H1 (cell line): ENCODE data around the gene TPSB2. TPM values are rescaled to one million over a fixed set of nuclear protein-coding genes. Genes with fewer than 3 reads are reported as not detected.

Source experiments
- CTCF ChIA-PET: fragments of 300-600 bp; sonication (Branson Sonifier 250); formaldehyde crosslinking; loops from one replicate; lab custom pipeline; 2021; ENCODE audit not compliant: partially characterized antibody; lab: Charles Lee
- POLR2A ChIA-PET: fragments of 300-600 bp; sonication (Branson Sonifier 250); formaldehyde crosslinking; loops from one replicate; lab custom pipeline; 2021; ENCODE audit warnings: inconsistent platforms; ENCODE audit not compliant: partially characterized antibody; lab: Charles Lee
- DNase-seq, 2 experiments: peaks; one replicate each; pipeline versions ENCODE4 v3.0.0 to v3.0.0-alpha.2; 2010 to 2022; ENCODE audit warnings: low spot score in 2 of 2, low read depth in 1 of 2, mixed read lengths in 1 of 2
- FAIRE-seq: peaks from 2 replicates; lab custom pipeline; 2011; peaks lifted over from hg19 to GRCh38; lab: Jason Lieb, UNC
- H2AFZ ChIP-seq: 2 replicates; pipeline ENCODE4 v1.8.1; 2012; ENCODE audit warnings: low read length, inconsistent platforms
- H2AK5ac ChIP-seq: 2 replicates; pipeline ENCODE4 v1.6.1; 2013; ENCODE audit warnings: low read depth, low read length
- H2BK120ac ChIP-seq: replicated peaks from 2 replicates; pipeline ENCODE3; 2013; ENCODE audit warnings: low read depth, low read length, inconsistent platforms
- H2BK12ac ChIP-seq: 2 replicates; pipeline ENCODE4 v1.6.1; 2013; ENCODE audit warnings: low read depth, low read length
- H2BK15ac ChIP-seq: 2 replicates; pipeline ENCODE4 v1.6.1; 2013; ENCODE audit warnings: low read length
- H2BK20ac ChIP-seq: 2 replicates; pipeline ENCODE4 v1.6.1; 2013; ENCODE audit warnings: low read length
- H2BK5ac ChIP-seq: 2 replicates; pipeline ENCODE4 v1.6.1; 2013; ENCODE audit warnings: low read depth, low read length
- H3K14ac ChIP-seq: 2 replicates; pipeline ENCODE4 v1.6.1; 2013; ENCODE audit warnings: inconsistent platforms; ENCODE audit not compliant: insufficient read length
- H3K18ac ChIP-seq: 2 replicates; pipeline ENCODE4 v1.6.1; 2013; ENCODE audit warnings: low read length; ENCODE audit errors: extremely low read depth
- H3K23ac ChIP-seq: 2 replicates; pipeline ENCODE4 v1.6.1; 2013; ENCODE audit warnings: inconsistent platforms; ENCODE audit not compliant: insufficient read length
- H3K23me2 ChIP-seq: 2 replicates; pipeline ENCODE4 v1.6.1; 2013; ENCODE audit warnings: low read depth, low read length
- H3K27ac ChIP-seq: 2 replicates; pipeline ENCODE4 v1.6.1; 2011; ENCODE audit warnings: low read depth, low read length, inconsistent platforms
- H3K27me3 ChIP-seq, 4 experiments: replicated peaks in 1 of 4; 1 replicate in 1 of 4; 2 replicates in 3 of 4; pipeline versions ENCODE4 v1.6.1 to v1.8.1; 2011 to 2013; ENCODE audit warnings: low read length in 3 of 4, mild to moderate bottlenecking in 3 of 4, inconsistent platforms in 2 of 4, mixed read lengths in 2 of 4, moderate library complexity in 1 of 4; ENCODE audit not compliant: control insufficient read depth in 3 of 4, insufficient read depth in 3 of 4; ENCODE audit errors: extremely low read depth in 1 of 4
- H3K36me3 ChIP-seq, 4 experiments: 2 replicates each; pipeline versions ENCODE4 v1.6.1 to v1.8.1; 2011 to 2013; ENCODE audit warnings: mild to moderate bottlenecking in 4 of 4, low read length in 3 of 4, moderate library complexity in 2 of 4, control low read depth in 1 of 4, inconsistent platforms in 1 of 4; ENCODE audit not compliant: insufficient read depth in 4 of 4, control insufficient read depth in 2 of 4
- H3K4ac ChIP-seq: replicated peaks from 2 replicates; pipeline ENCODE3; 2013; ENCODE audit warnings: low read length, low read depth, mixed read lengths, inconsistent platforms; ENCODE audit not compliant: insufficient read length
- H3K4me1 ChIP-seq, 4 experiments: replicated peaks in 1 of 4; 1 replicate in 1 of 4; 2 replicates in 3 of 4; pipeline versions ENCODE4 v1.6.1 to v1.8.1; 2011 to 2013; ENCODE audit warnings: low read length in 3 of 4, inconsistent platforms in 2 of 4, mixed read lengths in 1 of 4; ENCODE audit not compliant: insufficient read depth in 4 of 4, control insufficient read depth in 3 of 4
- H3K4me2 ChIP-seq, 2 experiments: 2 replicates each; pipeline versions ENCODE4 v1.6.1 to v1.8.1; 2011 to 2013; ENCODE audit warnings: low read depth in 2 of 2, low read length in 2 of 2, control low read depth in 1 of 2, inconsistent platforms in 1 of 2, mild to moderate bottlenecking in 1 of 2; ENCODE audit not compliant: insufficient read depth in 1 of 2
- H3K4me3 ChIP-seq, 4 experiments: fragments of 200-600, 300-600 bp in 1 of 4; sonication (generic), shearing (Covaris generic), sonication (Bioruptor Twin) in 1 of 4; 2 replicates each; pipeline versions ENCODE4 v1.5.1 to v1.8.1; 2011 to 2016; ENCODE audit warnings: low read length in 4 of 4, low read depth in 3 of 4, control low read depth in 2 of 4, inconsistent platforms in 2 of 4, mild to moderate bottlenecking in 2 of 4, mixed read lengths in 1 of 4, moderate library complexity in 1 of 4; ENCODE audit not compliant: insufficient read depth in 2 of 4; ENCODE audit errors: extremely low read depth in 1 of 4
- H3K56ac ChIP-seq: replicated peaks from 2 replicates; pipeline ENCODE3; 2013; ENCODE audit warnings: low read depth, mild to moderate bottlenecking, mixed read lengths, low read length, inconsistent platforms; ENCODE audit not compliant: insufficient read length
- H3K79me1 ChIP-seq: 2 replicates; pipeline ENCODE4 v1.6.1; 2013; ENCODE audit warnings: low read depth, low read length, control low read depth
- H3K79me2 ChIP-seq, 2 experiments: 2 replicates each; pipeline versions ENCODE4 v1.6.1 to v1.8.1; 2012 to 2013; ENCODE audit warnings: low read length in 2 of 2, mild to moderate bottlenecking in 2 of 2, inconsistent platforms in 1 of 2; ENCODE audit not compliant: insufficient read depth in 2 of 2, control insufficient read depth in 1 of 2
- H3K9ac ChIP-seq, 4 experiments: replicated peaks in 1 of 4; 1 replicate in 1 of 4; 2 replicates in 3 of 4; pipeline versions ENCODE4 v1.6.1 to v1.8.1; 2011 to 2013; ENCODE audit warnings: low read depth in 3 of 4, low read length in 3 of 4, control low read depth in 2 of 4, mild to moderate bottlenecking in 2 of 4, moderate library complexity in 2 of 4, inconsistent platforms in 1 of 4; ENCODE audit errors: extremely low read depth in 1 of 4
- H3K9me3 ChIP-seq, 2 experiments: 2 replicates each; pipeline versions ENCODE4 v1.6.1 to v1.8.1; 2012 to 2013; ENCODE audit warnings: mild to moderate bottlenecking in 2 of 2, moderate library complexity in 2 of 2, control low read depth in 1 of 2, inconsistent platforms in 1 of 2, low read depth in 1 of 2, low read length in 1 of 2, mixed read lengths in 1 of 2; ENCODE audit not compliant: insufficient read depth in 2 of 2
- H4K20me1 ChIP-seq, 2 experiments: replicated peaks in 1 of 2; 2 replicates each; pipeline versions ENCODE3 to v1.8.1; 2011 to 2013; ENCODE audit warnings: inconsistent platforms in 2 of 2, low read length in 2 of 2, mild to moderate bottlenecking in 1 of 2; ENCODE audit not compliant: insufficient read depth in 2 of 2, control insufficient read depth in 1 of 2
- H4K5ac ChIP-seq: 2 replicates; pipeline ENCODE4 v1.6.1; 2013; ENCODE audit warnings: low read length, low read depth, mixed read lengths, inconsistent platforms; ENCODE audit not compliant: insufficient read length
- H4K8ac ChIP-seq: 2 replicates; pipeline ENCODE4 v1.8.0; 2013; ENCODE audit warnings: mild to moderate bottlenecking, moderate library complexity, low read length, inconsistent platforms; ENCODE audit not compliant: insufficient read depth; ENCODE audit errors: extremely low read depth
- H4K91ac ChIP-seq: replicated peaks from 2 replicates; pipeline ENCODE3; 2013; ENCODE audit warnings: low read length, mixed read lengths, inconsistent platforms; ENCODE audit not compliant: insufficient read length
- BCL11A ChIP-seq, 2 experiments: IDR thresholded peaks; one replicate each; pipeline ENCODE4 v1.6.1; 2011; ENCODE audit warnings: low read depth in 2 of 2, low read length in 2 of 2, mild to moderate bottlenecking in 2 of 2
- CBX5 ChIP-seq: fragments of 300-800, 300-1000 bp; sonication (generic); IDR thresholded peaks from 2 replicates; pipeline ENCODE4 v1.7.1; 2016; ENCODE audit warnings: antibody characterized with exemption, low read length, low read depth
- CHD1 ChIP-seq: IDR thresholded peaks from 2 replicates; pipeline ENCODE4 v1.6.1; 2012; ENCODE audit warnings: low read depth, low read length, improper control_type of control experiment
- NANOG ChIP-seq: IDR thresholded peaks from 2 replicates; pipeline ENCODE4 v1.6.1; 2011; ENCODE audit warnings: low read length, low read depth, mild to moderate bottlenecking, inconsistent platforms; ENCODE audit not compliant: insufficient read depth, poor library complexity, severe bottlenecking
- POU5F1 ChIP-seq: IDR thresholded peaks from 2 replicates; pipeline ENCODE4 v1.6.1; 2011; ENCODE audit warnings: low read depth, mild to moderate bottlenecking, low read length, moderate library complexity
- RAD21 ChIP-seq, 2 experiments: IDR thresholded peaks in 1 of 2; conservative IDR thresholded peaks in 1 of 2; 2 replicates each; pipeline ENCODE4 v1.6.1; 2011; ENCODE audit warnings: low read depth in 2 of 2, low read length in 2 of 2, improper control_type of control experiment in 1 of 2, inconsistent platforms in 1 of 2, mild to moderate bottlenecking in 1 of 2, moderate library complexity in 1 of 2
- RNF2 ChIP-seq: fragments of 200-900, 300-1000 bp; sonication (generic); IDR thresholded peaks from 2 replicates; pipeline ENCODE4 v1.7.1; 2016; ENCODE audit warnings: borderline replicate concordance, low read depth, mild to moderate bottlenecking, antibody characterized with exemption, low read length; ENCODE audit not compliant: poor library complexity, severe bottlenecking; ENCODE audit errors: missing control alignments
- SP1 ChIP-seq: IDR thresholded peaks from 2 replicates; pipeline ENCODE4 v1.6.1; 2011; ENCODE audit warnings: low read depth, low read length
- TEAD4 ChIP-seq: IDR thresholded peaks from 2 replicates; pipeline ENCODE4 v1.6.1; 2012; ENCODE audit warnings: low read depth, low read length, inconsistent platforms, mixed read lengths
- WGBS, 2 experiments: shearing (Covaris generic) in 1 of 2; methylation state at CpG; one replicate each; pipeline versions ENCODE4 v1.1.6 to v1.1.7; 2013 to 2015; ENCODE audit warnings: low lambda C conversion rate in 2 of 2, mixed read lengths in 2 of 2, inconsistent platforms in 1 of 2, low coverage in 1 of 2, missing lambda C conversion rate in 1 of 2; ENCODE audit not compliant: insufficient replicate concordance in 2 of 2, insufficient coverage in 1 of 2, insufficient read length in 1 of 2; ENCODE audit errors: extremely low coverage in 1 of 2, missing lambda C conversion rate in 1 of 2; 5-methylcytosine and 5-hydroxymethylcytosine counted together
- polyA plus RNA-seq, 7 experiments: library from polyadenylated mRNA; depleted of rRNA in 3 of 7; stranded (reverse) in 5 of 7; unstranded in 2 of 7; fragments of >200 nt in 5 of 7; fragments of 200-250 nt in 2 of 7; gene quantifications; 1 replicate in 5 of 7; 2 replicates in 1 of 7; 4 replicates in 1 of 7; pipeline versions ENCODE4 v1.2.1 to v1.2.3, GENCODE V29; 2011 to 2013; ENCODE audit warnings: missing spikeins in 2 of 7, mixed read lengths in 2 of 7
- total RNA-seq: library from RNA; stranded (reverse); fragmentation: NEBNext Ultra II Directional; extraction: Animal tissue kit (Norgen Biotek cat#: 25700); gene quantifications from 2 replicates; pipeline ENCODE4 v1.2.1, GENCODE V29; 2021
- TF ChIP-seq, protein P1 (sequence below): IDR thresholded peaks from 2 replicates; pipeline ENCODE4 v1.6.1; 2012; ENCODE audit warnings: low read length, inconsistent platforms

Gene TPSB2
- total and polyA plus RNA-seq, 2 of the 8 experiments (the other 6 are each of a cell fraction or from before 2014, with no cell fraction given), result 0.08 TPM; not detected in 1

DNA sequence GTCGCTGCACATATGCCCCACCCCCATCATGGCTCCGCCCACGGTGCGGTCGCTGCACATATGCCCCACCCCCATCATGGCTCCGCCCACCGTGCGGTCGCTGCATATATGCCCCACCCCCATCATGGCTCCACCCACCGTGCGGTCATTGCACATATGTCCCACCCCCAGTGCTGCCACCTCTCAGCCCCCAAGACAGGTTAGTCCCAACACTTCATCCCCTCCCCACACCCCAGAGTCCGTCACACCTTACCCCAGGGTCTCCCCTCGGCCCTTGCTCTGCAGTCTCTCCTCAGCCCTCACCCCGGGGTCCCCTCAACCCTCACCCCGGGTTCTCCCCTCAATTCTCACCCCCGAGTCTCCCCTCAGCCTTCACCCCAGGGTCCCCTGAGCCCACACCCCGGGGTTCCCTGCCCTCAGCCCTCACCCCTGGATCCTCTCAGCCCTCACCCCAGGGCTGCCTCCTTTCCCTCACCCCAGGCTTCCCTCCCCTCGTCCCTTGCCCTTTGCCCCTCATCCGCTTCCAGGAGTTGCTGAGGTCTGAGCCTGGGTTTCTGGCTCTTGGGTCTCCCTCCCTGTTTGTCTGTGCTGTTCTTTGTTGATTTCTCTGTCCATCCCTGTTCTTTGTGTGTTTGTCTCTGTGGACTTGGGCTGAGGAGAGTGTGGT lies 30.5 kb downstream of the TPSB2 start:
- no peaks in the 10 kb centered on the region for H3K27me3 ChIP-seq
- no peak overlapping the region for H4K5ac ChIP-seq
- H3K27ac ChIP-seq, result no peak overlapping the region
- no peak overlapping the region for H3K9ac ChIP-seq
- peaks cover 0 to 4% (median 1%) of the 10 kb centered on the region in 4 experiments; a peak in 3 of 7 replicates for H3K4me1 ChIP-seq
- peaks cover 2 to 27% of the 10 kb centered on the region in 2 experiments for H4K20me1 ChIP-seq
- no peak overlapping the region for H2AFZ ChIP-seq
- H2AK5ac ChIP-seq, result no peak overlapping the region
- H3K4me3 ChIP-seq, result no peak overlapping the region
- WGBS, 2 experiments, result 78% methylated on average over 7 of the region's 19 CpGs; no CpG with 5 or more reads in 1 of the 2 experiments
- no peak overlapping the region for H2BK120ac ChIP-seq
- H3K4me2 ChIP-seq, result no peak overlapping the region
- no peak overlapping the region for H3K56ac ChIP-seq
- no peak overlapping the region for H3K14ac ChIP-seq
- no peak overlapping the region for H4K91ac ChIP-seq
- peaks cover 0 to 20% (median 3%) of the 10 kb centered on the region in 4 experiments; a peak in 4 of 8 replicates for H3K36me3 ChIP-seq
- CTCF ChIA-PET, result no interaction called here
- no peak overlapping the region for H2BK15ac ChIP-seq
- H3K4ac ChIP-seq, result no peak overlapping the region
- DNase-seq (no peak), FAIRE-seq (no peak)
- H2BK20ac ChIP-seq, result no peak overlapping the region
- POLR2A ChIA-PET, result no interaction called here
- no peaks in the 10 kb centered on the region for H3K79me2 ChIP-seq
- H3K79me1 ChIP-seq, result no peaks in the 10 kb centered on the region; the same call in 1 of the 2 replicates
- H3K23ac ChIP-seq, result no peak overlapping the region
- H2BK5ac ChIP-seq, result peak overlapping the region; percentile 56
- no peaks in the 10 kb centered on the region for H3K23me2 ChIP-seq
- H2BK12ac ChIP-seq, result no peak overlapping the region
- H4K8ac ChIP-seq, result no peak overlapping the region
- H3K9me3 ChIP-seq, result no peaks in the 10 kb centered on the region
- H3K18ac ChIP-seq, result no peak overlapping the region
- TF ChIP-seq TEAD4 (no peak), SP1 (no peak), RNF2 (no peak), CBX5 (no peak), RAD21 (IDR thresholded peaks at IDR 0.05 in 1 of 2, conservative IDR thresholded peaks at IDR 0.05 in 1 of 2; ENCODE audit: low read depth in 2 of 2, low read length in 2 of 2) (no peak), CHD1 (no peak), NANOG (no peak), BCL11A (IDR thresholded peaks at IDR 0.05; ENCODE audit: low read depth in 2 of 2, low read length in 2 of 2) (no peak), POU5F1 (no peak)
- TF ChIP-seq, protein P1, sequence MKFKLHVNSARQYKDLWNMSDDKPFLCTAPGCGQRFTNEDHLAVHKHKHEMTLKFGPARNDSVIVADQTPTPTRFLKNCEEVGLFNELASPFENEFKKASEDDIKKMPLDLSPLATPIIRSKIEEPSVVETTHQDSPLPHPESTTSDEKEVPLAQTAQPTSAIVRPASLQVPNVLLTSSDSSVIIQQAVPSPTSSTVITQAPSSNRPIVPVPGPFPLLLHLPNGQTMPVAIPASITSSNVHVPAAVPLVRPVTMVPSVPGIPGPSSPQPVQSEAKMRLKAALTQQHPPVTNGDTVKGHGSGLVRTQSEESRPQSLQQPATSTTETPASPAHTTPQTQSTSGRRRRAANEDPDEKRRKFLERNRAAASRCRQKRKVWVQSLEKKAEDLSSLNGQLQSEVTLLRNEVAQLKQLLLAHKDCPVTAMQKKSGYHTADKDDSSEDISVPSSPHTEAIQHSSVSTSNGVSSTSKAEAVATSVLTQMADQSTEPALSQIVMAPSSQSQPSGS, result no peak
